ENCODE measurements around the gene PPM1N. TPM values are rescaled to one million over a fixed set of nuclear protein-coding genes. Genes with fewer than 3 reads are reported as not detected.

The PPM1N gene
- total and polyA plus RNA-seq, 2 of the 4 experiments (the other 2 are of a cell fraction): 0.90 to 1.6 TPM

DNA sequence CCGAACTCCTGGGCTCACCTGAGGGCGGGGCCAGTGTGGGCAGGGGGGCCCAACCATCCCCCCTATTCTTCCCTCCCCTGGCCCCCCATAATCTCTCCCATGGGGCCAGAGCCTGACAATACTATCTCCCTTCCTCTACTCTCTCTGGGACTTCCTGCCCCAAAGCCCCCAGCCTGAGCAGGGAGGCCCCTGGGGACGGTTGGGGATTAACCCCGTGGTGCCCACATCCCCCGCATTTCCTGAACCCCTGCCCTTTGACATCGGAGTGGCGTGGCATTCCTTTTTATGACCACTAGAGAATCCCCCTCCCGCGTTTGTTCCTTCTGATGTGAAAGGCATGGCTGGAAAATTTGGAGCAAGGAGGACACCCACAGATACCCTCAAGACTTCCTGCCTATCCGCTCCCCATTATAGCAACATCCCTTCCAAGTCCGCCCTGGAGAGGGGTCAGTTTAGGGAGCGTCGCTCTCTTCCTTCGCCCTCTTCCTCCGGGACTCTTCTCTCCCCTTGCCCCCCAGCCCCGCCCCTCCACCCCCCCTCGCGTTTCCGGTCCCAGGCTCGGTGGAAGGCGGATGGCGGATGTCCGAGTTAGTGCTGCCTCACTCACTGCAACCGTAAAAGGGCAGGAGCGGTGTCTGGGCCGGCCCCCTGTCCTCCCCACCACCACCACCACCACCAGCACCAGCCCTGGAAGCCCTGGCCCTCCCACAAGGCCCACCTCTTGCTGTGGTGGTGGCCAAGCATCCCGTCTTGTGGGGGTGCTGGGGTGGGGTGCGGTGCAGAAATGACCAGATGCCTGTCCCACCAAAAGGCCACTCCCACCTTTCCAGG, 10.8 kb downstream of the PPM1N start:
- H2BK5ac ChIP-seq (ENCODE audit: low read depth, low read length, poor library complexity, severe bottlenecking): peak overlapping the region; percentile 93
- peak overlapping the region; percentile 100 for H3K9ac ChIP-seq (ENCODE audit: low read depth, low read length)
- H3K9me3 ChIP-seq (ENCODE audit: control insufficient read depth, insufficient read depth, low read length): no peaks in the 10 kb centered on the region
- H3K27me3 ChIP-seq (ENCODE audit: control insufficient read depth, insufficient read depth, low read length): no peaks in the 10 kb centered on the region
- WGBS, 2 experiments (ENCODE audit: extremely low coverage in 2 of 2, insufficient read length in 1 of 2): no CpG with 5 or more reads among the region's 28 CpGs
- peak overlapping the region; percentile 98 for H3K23ac ChIP-seq (ENCODE audit: low read depth, low read length)
- peak overlapping the region; percentile 78 for H2AFZ ChIP-seq (replicated peaks; ENCODE audit: low read length, poor library complexity)
- H3K36me3 ChIP-seq (ENCODE audit: control insufficient read depth, insufficient read depth, low read length): peaks cover 6% of the 10 kb centered on the region
- CTCF ChIA-PET: no interaction called here
- H2AK9ac ChIP-seq (replicated peaks; ENCODE audit: low read depth, low read length, poor library complexity): peak overlapping the region; percentile 100
- ATAC-seq (ENCODE audit: low read depth) (peak; percentile 48), DNase-seq (peak; percentile 66)
- no TSS peak for BruUV-seq (replicated peaks)
- peak overlapping the region; percentile 99 for H3K56ac ChIP-seq (ENCODE audit: extremely low read depth, insufficient read depth, low read length)
- H2AK5ac ChIP-seq (ENCODE audit: low read depth, low read length): peak overlapping the region; percentile 98
- peak overlapping the region; percentile 96 for H3K4ac ChIP-seq (ENCODE audit: low read depth, low read length)
- peaks cover 11% of the 10 kb centered on the region for H3K4me1 ChIP-seq (ENCODE audit: control insufficient read depth, insufficient read depth, low read length)
- H4K5ac ChIP-seq (ENCODE audit: low read depth, low read length): peak overlapping the region; percentile 87
- H4K20me1 ChIP-seq (ENCODE audit: insufficient read depth, low read length): peaks cover 50% of the 10 kb centered on the region
- H3K14ac ChIP-seq (replicated peaks; ENCODE audit: low read depth, low read length): peak overlapping the region; percentile 100
- H3K4me3 ChIP-seq (ENCODE audit: insufficient read depth, low read depth, low read length): peak overlapping the region; percentile 92
- peak overlapping the region; percentile 67 for H3K18ac ChIP-seq (ENCODE audit: low read depth, low read length)
- peaks cover 0 to 59% of the 10 kb centered on the region in 2 experiments; a peak in 2 of 4 replicates for H3K79me1 ChIP-seq (ENCODE audit: low read depth in 1 of 2, low read length in 2 of 2)
- H2BK15ac ChIP-seq (ENCODE audit: low read depth, low read length): peak overlapping the region; percentile 93; the same call in 1 of the 3 replicates
- intact Hi-C loops (cut with micrococcal nuclease): loop anchor here (5.0 kb wide), 2 partner anchors 133 to 183 kb away; partner anchors contain the start of genes QPCTL and SNRPD2
- peak overlapping the region; percentile 53; the same call in 1 of the 2 replicates for H2BK20ac ChIP-seq (ENCODE audit: low read depth, low read length)
- in situ Hi-C loops (cut with MboI; ENCODE audit: low sequenced_read_pairs): no loop called here
- H3K9me1 ChIP-seq (ENCODE audit: insufficient read depth, low read length): peaks cover 17% of the 10 kb centered on the region
- H4K91ac ChIP-seq (ENCODE audit: insufficient read depth, low read depth, low read length): peak overlapping the region; percentile 98
- H3K27ac ChIP-seq (ENCODE audit: insufficient read depth, low read length): peak overlapping the region; percentile 95
- POLR2A ChIA-PET (ENCODE audit: unreplicated experiment): no interaction called here
- dilution Hi-C loops (cut with HindIII; ENCODE audit: low sequenced_read_pairs, unreplicated experiment): no loop called here
- peak overlapping the region; percentile 92 for H3K4me2 ChIP-seq (ENCODE audit: low read depth, low read length)
- peak overlapping the region; percentile 89 for H2BK120ac ChIP-seq (ENCODE audit: low read depth, low read length)
- H4K8ac ChIP-seq (ENCODE audit: low read depth in 2 of 2, low read length in 2 of 2): peak overlapping the region; percentile 99
- TF ChIP-seq FOS (IDR thresholded peaks at IDR 0.05; ENCODE audit: low read depth, low read length) (no peak), POLR2A (IDR thresholded peaks at IDR 0.05; ENCODE audit: low read depth, low read length) (peak; percentile 51; the same call in 1 of the 2 replicates), SMC3 (IDR thresholded peaks at IDR 0.05; ENCODE audit: low read depth, low read length) (no peak), CEBPB (IDR thresholded peaks at IDR 0.05; ENCODE audit: low read depth, low read length) (no peak), CHD1 (IDR thresholded peaks at IDR 0.05; ENCODE audit: low read depth, low read length) (no peak), RFX5 (IDR thresholded peaks at IDR 0.05; ENCODE audit: low read depth, low read length) (no peak), MAZ (IDR thresholded peaks at IDR 0.05; ENCODE audit: borderline replicate concordance, low read depth, low read length) (peak; percentile 61; the same call in 1 of the 2 replicates), RAD21 (IDR thresholded peaks at IDR 0.05; ENCODE audit: low read length) (no peak), RCOR1 (IDR thresholded peaks at IDR 0.05; ENCODE audit: insufficient replicate concordance, low read length) (no peak)
- TF ChIP-seq, protein P1, sequence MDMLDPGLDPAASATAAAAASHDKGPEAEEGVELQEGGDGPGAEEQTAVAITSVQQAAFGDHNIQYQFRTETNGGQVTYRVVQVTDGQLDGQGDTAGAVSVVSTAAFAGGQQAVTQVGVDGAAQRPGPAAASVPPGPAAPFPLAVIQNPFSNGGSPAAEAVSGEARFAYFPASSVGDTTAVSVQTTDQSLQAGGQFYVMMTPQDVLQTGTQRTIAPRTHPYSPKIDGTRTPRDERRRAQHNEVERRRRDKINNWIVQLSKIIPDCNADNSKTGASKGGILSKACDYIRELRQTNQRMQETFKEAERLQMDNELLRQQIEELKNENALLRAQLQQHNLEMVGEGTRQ (IDR thresholded peaks at IDR 0.05; ENCODE audit: low read depth, low read length): no peak
